ENCODE measurements around the gene BTRC.

Gene BTRC

DNA sequence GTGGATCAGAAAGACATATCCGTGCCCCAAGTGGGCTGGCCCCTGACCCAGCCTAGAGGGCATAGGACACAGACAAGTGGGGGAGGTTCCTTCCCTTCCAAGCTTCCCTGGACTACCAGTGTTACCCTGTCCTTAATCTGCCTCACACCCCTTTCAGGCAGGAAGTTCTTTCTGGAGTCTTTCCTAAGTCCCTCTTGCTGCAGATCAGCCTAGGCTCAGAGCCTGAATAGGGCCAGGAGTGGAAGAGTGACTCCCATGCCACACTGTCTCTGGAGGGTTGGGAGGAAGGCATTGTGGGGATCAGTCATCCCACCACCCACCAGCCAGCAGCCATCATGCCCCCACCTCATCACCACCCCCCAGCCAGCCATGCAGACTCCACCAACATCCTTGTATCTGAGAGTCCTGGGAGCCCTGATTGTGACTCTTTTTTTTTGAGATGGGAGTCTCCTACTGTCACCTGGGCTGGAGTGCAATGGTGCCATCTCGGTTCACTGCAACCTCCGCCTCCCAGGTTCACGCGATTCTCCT lies 211.5 kb downstream of the BTRC start:
- no peak for DNase-seq

GRCh38 chr10:101565936-101566332 lies 212.0 kb downstream of the BTRC start:
- no peak for DNase-seq

DNA sequence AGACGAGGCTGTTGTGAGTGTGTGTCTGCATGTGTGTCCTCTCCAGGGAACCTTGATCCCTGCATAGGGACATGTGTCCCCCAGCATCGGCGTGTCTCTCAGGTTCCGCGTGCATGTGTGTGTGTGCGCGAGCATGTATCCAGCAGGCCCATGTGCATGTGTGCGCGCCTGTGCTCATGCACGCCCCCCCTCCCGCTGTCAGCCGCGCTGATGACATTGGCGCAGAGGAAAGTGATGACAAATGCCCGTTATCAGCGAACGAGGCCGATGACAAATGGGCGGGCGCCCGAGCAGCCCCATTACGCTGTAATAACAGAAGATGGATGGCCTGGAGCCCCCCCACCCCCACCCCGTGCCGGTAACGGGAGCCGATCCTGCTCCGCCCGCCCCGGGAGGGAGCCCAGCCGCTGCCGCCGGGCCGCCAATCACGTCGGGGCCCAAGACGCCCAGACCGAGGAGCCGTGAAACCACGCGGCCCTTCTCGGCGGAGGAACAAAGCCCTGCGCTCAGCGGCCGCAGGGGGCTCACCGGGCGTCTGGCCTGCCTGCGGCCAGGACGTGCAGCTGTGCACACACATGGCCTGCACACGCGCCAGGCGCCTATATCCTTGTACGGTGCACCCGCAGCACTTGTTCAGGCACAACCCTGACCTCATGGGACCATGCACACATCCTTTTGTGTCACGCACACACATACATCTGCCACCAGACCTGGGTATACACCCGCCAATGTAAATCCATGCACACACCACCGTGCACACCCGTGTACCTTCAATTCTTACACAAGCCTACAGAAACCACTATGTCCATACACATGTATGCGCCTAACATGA lies 212.6 kb downstream of the BTRC start:
- DNase-seq, result peak in 25 of 56 donors; percentile 11 to 64 (median 35)

GRCh38 chr10:101567165-101568006 lies 213.4 kb downstream of the BTRC start:
- DNase-seq, result no peak

DNA sequence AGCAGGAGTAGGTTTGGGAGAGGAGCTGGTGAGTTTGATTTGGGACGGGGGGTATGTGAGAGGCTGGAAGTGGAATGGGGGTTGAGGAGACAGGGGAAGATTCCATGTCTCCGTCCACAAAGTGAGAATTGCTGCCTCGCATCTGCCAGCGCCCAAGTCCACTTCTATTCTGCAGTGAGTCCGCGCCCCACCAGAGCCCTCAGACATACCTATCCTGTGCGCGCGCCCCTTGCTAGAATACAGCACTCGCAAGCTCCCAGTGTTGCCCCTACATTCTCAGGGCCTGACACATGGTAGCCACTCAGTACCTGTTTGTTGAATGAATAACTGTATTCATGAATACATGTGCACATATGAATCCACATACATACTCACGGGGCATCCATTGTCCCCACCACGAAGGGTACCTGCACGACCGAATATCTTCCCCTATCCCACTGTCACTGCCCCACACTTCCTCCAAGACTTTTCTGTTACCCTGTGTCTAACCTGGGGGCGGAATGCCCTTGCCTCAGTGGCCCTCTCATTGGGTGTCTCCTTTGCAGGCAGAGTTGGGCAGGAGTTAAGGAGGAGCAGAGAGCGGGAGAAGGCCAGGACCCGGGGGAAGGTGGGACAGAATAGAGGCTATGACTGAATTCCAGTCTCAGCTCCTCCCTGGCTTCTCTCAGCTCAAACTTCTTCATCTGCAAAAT lies 214.2 kb downstream of the BTRC start:
- no peak for DNase-seq

- DNase-seq, result no peak
Observed at GRCh38 chr10:101569323-101569621, 215.3 kb downstream of the BTRC start.

DNA sequence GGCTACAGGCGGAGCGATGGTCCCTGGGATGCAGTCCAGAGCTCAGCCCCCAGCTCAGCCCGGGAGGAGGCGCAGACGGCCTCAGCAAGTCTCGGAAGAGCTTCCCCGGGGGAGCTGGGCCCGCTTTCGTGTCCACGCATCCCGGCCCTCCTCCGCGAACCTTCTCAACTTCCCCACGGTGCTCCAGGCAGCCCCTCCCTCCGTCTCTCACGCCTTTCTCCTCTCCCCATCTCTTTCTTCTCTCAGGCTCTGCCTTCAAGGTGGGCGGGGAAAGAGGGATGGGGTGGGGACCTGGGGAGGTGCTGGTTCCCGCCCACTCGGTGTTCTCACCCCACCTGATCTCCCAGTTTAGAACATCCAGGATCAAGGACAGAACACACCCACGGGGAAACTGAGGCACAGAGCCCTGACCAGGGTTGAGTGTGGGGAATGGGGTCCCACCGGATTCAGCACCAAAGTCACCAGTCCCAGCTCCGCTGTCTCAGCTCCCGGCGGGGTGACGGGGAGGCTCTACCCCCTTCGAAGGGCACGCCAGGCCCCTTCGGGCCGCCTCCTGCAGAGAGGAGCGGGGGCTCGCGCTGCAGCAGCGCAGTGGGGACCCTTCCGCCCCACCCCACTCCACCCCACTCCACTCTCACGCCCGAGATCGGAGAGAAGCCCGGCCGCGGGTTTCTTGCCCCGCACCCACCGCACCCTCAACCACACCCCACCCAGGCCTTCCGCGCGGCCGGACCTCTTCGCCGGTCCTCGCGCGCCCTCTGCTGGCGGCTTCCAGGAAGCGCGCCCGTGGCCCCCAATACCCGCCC lies 215.9 kb downstream of the BTRC start:
- peak in 45 of 56 donors; percentile 16 to 86 (median 56) for DNase-seq

- DNase-seq, result peak in 12 of 56 donors; percentile 22 to 65 (median 43)
Observed at GRCh38 chr10:101570428-101571270, 216.7 kb downstream of the BTRC start.

- DNase-seq, result peak in 1 of 56 donors; percentile 5
Observed at GRCh38 chr10:101571271-101571925, 217.4 kb downstream of the BTRC start.

DNA sequence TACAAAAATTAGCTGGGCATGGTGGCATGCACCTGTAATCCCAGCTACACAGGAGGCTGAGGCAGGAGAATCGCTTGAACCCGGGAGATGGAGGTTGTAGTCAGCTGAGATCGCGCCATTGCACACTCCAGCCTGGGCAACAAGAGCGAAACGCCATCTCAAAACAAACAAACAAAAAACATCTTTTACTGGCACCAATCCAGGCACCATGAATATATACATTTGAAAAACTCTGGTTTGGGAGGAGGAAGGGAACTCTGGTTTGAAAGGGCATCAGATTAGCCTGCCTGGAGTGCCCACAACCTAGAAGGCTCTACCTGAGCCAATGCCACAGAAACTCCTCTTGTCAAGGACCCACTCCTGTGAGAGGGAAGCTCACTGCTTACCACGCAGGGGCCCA lies 218.2 kb downstream of the BTRC start:
- DNase-seq, result no peak

DNA sequence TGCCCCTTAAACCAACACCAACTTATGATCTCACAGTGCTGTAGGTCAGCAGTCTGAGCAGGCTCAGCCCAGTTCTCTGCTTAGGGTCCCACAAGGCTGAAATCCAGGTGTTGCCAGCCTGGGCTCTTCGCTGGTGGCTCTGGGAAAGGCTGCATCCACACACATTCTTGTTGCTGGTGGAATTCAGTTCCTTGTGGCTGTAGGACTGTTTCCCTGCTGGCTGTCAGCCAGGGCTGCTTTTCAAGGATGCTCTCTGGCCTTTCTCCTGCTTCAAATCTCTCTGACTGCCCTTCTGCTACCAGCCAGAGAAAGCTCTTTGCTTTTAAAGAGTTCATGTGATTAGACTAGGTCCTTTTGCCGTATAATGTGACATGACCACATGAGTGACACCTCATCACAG lies 218.8 kb downstream of the BTRC start:
- no peak for DNase-seq

GRCh38 chr10:101573885-101574753 lies 220.2 kb downstream of the BTRC start:
- DNase-seq, result peak in 1 of 56 donors; percentile 37

DNA sequence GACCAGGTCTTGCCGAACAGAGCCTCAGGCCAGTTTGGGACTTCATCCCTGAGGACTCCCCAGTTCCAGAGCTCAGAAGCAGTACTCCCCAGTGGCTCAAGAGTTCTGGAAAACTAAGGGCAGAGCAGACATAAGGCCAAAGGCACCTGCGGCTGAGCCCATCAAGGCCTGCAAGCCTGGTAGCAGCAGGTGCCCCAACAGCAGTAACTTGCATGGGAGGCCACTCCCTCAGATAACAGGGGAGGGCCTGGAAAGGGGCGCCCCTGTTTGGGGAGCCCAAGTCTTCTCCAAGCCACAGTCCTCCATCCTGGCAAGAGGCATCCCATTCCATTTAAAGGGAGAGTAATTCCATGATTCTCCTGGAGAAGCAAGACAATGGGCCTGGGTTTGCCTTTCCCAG lies 221.1 kb downstream of the BTRC start:
- no peak for DNase-seq

DNA sequence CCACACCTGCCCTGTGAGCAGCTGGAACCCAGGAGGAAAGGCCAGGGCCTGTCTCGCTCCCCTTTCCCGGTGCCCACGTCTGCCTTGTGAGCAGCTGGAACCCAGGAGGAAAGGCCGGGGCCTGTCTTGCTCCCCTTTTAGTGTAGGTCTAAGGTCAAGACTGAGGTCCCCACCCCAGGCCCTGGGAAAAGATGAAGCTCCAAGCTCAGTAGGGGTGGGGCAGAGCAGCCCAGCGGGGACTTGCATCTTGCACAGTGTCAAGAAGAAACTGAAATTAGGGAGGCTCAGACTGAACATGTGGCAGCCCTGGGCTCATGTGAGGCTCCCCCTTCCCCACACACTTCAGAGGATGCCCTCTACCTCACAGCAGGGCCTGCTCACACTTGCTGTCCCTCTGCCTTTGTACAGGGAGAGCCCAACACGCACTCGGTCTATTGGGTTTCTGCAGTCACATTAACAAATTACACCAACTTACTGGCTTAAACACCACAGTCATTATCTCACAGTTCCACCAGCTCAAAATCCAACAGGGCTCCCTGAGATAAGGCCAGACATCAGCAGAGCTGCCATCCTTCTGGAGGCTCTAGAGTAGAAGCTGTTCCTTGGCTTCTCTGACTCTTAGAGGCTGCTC lies 221.7 kb downstream of the BTRC start:
- no peak for DNase-seq

DNA sequence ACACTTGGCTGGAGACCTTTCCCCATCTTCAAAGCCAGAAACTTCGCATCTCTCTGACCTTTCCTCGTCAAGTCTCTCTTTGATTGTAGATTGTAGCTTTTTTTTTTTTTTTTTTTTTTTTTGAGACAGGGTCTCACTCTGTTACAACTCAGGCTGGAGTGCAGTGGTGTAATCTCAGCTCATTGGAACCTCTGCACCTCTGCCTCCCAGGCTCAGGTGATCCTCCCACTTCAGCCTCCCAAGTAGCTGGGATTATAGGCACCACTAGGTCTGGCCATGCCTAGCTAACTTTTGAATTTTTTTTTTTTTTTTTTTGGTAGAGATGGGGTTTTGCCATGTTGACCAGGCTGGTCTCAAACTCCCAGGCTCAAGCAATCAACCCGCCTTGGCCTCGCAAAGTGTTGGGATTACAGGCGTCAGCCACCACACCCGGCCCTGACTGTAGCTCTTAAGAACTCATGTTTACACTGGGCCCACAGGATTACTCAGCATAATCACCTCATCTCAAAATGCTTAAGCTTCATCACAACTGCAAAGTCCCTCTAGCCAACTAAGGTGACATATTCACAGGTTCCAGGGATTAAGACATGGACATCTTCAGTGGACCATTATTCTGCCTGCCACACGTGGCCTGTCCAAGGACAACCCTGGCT lies 222.4 kb downstream of the BTRC start:
- DNase-seq, result no peak

DNA sequence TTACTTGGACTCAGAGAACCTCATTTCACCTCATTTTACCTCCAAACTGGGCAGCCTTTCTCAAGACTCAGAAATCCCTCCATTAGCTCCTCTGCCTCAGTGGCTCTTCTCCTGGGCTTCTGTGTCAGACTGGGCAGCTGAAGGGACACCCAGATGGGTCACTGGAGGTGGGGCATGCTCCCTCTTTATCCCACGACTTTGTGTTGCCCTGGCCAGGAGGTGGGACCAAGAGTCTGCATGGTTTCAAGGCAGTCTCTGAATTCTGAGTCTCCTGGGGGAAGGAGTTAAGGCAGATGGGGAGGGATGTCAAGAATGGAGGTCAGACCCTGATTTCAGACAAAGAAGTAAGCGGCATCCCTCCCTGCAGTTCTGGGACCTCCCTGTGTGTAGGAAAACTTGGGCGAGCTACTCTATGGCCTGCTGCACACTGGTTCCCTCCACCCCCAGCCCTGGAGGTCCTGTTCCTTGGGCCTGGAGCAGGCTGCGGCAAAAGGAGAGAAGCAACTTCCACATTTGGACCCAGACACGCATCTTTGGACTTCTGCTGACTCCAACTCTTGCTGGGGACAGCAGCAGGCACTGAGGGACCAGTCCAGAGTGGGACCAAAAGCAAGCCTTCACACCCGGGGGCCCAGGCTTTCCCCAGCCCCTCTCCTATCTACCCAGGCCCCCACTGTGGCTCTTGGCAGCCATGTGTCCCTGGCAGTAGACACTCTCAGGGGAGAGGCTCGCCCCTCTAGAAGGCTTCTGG lies 223.3 kb downstream of the BTRC start:
- no peak for DNase-seq

GRCh38 chr10:101578192-101578591 lies 224.2 kb downstream of the BTRC start:
- no peak for DNase-seq

All from nucleus accumbens (tissue), 56 donors.